Endothelial cell of umbilical vein (primary cell): ENCODE measurements around the gene SF3B4.

Experiments
- EZH2 ChIP-seq: IDR thresholded peaks from 2 replicates; pipeline ENCODE4 v1.6.1; 2012; ENCODE audit warnings: borderline replicate concordance, low read depth, mild to moderate bottlenecking, moderate library complexity, low read length, inconsistent platforms; ENCODE audit not compliant: severe bottlenecking
- FOS ChIP-seq: IDR thresholded peaks from 2 replicates; pipeline ENCODE4 v1.6.1; 2011; ENCODE audit warnings: mild to moderate bottlenecking, low read length, moderate library complexity, borderline replicate concordance; ENCODE audit not compliant: insufficient read depth
- GATA2 ChIP-seq: IDR thresholded peaks from 2 replicates; pipeline ENCODE4 v1.7.0; 2011; ENCODE audit warnings: low read depth, mild to moderate bottlenecking, moderate library complexity, mixed read lengths, low read length; ENCODE audit not compliant: insufficient read length, insufficient read depth
- JUN ChIP-seq: IDR thresholded peaks from 2 replicates; pipeline ENCODE4 v1.6.1; 2011; ENCODE audit warnings: borderline replicate concordance, low read depth; ENCODE audit not compliant: insufficient read length, insufficient read depth
- MYC ChIP-seq: IDR thresholded peaks from one replicate; pipeline ENCODE4 v1.6.1; 2011; ENCODE audit warnings: mild to moderate bottlenecking, low read depth, low read length
- POLR2A ChIP-seq: IDR thresholded peaks from 2 replicates; pipeline ENCODE4 v1.6.1; 2012; ENCODE audit warnings: low read depth, mild to moderate bottlenecking, control low read depth, low read length
- POLR2AphosphoS5 ChIP-seq: IDR thresholded peaks from 2 replicates; pipeline ENCODE4 v1.6.1; 2012; ENCODE audit warnings: low read depth, mild to moderate bottlenecking, control low read depth, low read length, moderate library complexity; ENCODE audit not compliant: insufficient read depth
- TF ChIP-seq, protein P1 (sequence below), 2 donors: IDR thresholded peaks; 1 replicate in 1 of 2; 2 replicates in 1 of 2; pipeline ENCODE4 v1.5.1; 2011; ENCODE audit warnings: low read length in 2 of 2, mild to moderate bottlenecking in 2 of 2, moderate library complexity in 2 of 2, control low read depth in 1 of 2, inconsistent platforms in 1 of 2, low read depth in 1 of 2; ENCODE audit not compliant: insufficient read depth in 1 of 2; ENCODE audit errors: extremely low read depth in 1 of 2

DNA sequence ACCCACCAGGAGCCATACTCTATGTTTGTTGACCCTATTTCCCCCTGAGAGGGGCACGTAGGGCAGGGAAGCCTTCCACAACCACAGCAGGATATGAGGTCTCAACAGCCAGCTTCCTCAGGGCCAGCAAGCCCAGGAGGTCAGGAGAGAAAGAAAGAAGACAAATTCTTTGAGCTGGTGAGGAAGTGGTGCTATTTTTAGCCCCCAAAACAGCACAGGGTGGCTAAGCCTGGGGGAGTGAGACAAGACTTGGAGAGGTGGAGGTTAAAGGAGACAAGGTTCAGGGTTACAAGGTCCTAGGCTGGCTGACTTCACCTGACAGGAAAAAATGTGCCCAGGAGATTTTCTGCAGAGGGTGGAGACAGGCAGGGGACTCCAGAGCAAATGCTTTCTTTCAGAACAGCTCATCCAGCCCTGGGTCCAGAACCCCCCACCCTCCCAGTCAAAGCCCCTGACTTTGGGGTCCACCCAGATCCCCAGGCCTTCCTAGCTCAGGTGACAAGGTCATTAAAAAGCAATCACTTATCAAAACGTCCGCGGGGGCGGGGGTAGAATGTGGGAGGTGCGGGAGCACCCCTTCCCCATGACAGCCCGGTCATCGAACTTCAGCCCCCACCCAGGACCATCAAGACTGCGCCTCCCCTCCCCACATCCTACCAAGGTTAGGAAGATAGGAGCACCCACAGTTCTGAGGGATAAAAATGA, 11.3 kb downstream of the SF3B4 start:
- TF ChIP-seq, protein P1, sequence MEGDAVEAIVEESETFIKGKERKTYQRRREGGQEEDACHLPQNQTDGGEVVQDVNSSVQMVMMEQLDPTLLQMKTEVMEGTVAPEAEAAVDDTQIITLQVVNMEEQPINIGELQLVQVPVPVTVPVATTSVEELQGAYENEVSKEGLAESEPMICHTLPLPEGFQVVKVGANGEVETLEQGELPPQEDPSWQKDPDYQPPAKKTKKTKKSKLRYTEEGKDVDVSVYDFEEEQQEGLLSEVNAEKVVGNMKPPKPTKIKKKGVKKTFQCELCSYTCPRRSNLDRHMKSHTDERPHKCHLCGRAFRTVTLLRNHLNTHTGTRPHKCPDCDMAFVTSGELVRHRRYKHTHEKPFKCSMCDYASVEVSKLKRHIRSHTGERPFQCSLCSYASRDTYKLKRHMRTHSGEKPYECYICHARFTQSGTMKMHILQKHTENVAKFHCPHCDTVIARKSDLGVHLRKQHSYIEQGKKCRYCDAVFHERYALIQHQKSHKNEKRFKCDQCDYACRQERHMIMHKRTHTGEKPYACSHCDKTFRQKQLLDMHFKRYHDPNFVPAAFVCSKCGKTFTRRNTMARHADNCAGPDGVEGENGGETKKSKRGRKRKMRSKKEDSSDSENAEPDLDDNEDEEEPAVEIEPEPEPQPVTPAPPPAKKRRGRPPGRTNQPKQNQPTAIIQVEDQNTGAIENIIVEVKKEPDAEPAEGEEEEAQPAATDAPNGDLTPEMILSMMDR (IDR thresholded peaks at IDR 0.05; ENCODE audit: extremely low read depth in 1 of 2, insufficient read depth in 1 of 2, low read depth in 1 of 2, low read length in 2 of 2) = no peak
- TF ChIP-seq POLR2A = no peak
- TF ChIP-seq FOS = no peak
- TF ChIP-seq EZH2 = no peak
- no peak for TF ChIP-seq POLR2AphosphoS5
- TF ChIP-seq JUN = no peak
- TF ChIP-seq GATA2 = no peak
- no peak for TF ChIP-seq MYC
